C4-2B (cell line): ENCODE results near the gene LSM3.

Experiments
- ZFX ChIP-seq: fragments of 450-650 bp; IDR thresholded peaks from 2 replicates; pipeline ENCODE4 v1.6.1; 2017
- TF ChIP-seq, protein P1 (sequence below): fragments of 450-650 bp; conservative IDR thresholded peaks from 2 replicates; pipeline ENCODE4 v1.5.1; 2017; ENCODE audit warnings: mild to moderate bottlenecking

DNA sequence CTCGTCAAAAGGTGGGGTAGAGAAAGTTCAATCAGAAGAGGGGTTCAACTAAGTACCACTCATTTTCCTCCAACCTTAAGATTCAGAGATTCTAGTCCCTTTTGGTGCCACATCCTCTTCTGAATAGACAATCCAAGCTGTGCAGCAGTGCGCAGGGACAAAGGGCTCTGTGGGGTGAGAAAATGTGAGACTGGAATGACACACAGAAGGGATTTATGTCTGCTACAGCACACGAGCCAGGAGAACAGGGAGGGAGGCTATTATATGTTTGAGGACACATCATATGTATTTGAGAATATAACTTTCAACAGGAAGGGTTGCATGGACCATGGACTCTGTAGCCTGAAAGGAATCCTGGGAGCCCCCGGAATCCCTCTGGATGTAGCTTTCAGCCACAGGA, 33.0 kb downstream of the LSM3 start:
- TF ChIP-seq, protein P1, sequence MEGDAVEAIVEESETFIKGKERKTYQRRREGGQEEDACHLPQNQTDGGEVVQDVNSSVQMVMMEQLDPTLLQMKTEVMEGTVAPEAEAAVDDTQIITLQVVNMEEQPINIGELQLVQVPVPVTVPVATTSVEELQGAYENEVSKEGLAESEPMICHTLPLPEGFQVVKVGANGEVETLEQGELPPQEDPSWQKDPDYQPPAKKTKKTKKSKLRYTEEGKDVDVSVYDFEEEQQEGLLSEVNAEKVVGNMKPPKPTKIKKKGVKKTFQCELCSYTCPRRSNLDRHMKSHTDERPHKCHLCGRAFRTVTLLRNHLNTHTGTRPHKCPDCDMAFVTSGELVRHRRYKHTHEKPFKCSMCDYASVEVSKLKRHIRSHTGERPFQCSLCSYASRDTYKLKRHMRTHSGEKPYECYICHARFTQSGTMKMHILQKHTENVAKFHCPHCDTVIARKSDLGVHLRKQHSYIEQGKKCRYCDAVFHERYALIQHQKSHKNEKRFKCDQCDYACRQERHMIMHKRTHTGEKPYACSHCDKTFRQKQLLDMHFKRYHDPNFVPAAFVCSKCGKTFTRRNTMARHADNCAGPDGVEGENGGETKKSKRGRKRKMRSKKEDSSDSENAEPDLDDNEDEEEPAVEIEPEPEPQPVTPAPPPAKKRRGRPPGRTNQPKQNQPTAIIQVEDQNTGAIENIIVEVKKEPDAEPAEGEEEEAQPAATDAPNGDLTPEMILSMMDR = no peak
- no peak for TF ChIP-seq ZFX
